ENCODE data around the gene ALS2CL.
A peak's percentile ranks its signal among the peaks of the same experiment; 100 is the strongest.

The ALS2CL gene

GRCh38 chr3:46662771-46663551 lies 30.5 kb downstream of the ALS2CL start:
- Histone ChIP-seq H3K4me2 (ENCODE audit: insufficient read depth, low read length) (no peak overlapping the region), H3K4me3 (ENCODE audit: low read depth in 1 of 2, low read length in 2 of 2) (no peak overlapping the region)
- TF ChIP-seq CTCF (IDR thresholded peaks at IDR 0.05; ENCODE audit: borderline replicate concordance, extremely low read depth, low read length, poor library complexity, severe bottlenecking) (no peak), EZH2 (IDR thresholded peaks at IDR 0.05; ENCODE audit: borderline replicate concordance, low read depth, low read length, severe bottlenecking) (no peak)

GRCh38 chr3:46661776-46662766 lies 31.4 kb downstream of the ALS2CL start:
- Histone ChIP-seq H3K79me2 (ENCODE audit: insufficient read depth, low read length) (no peaks in the 10 kb centered on the region), H3K27me3 (ENCODE audit: insufficient read depth, low read length, poor library complexity) (no peaks in the 10 kb centered on the region), H4K20me1 (ENCODE audit: insufficient read depth, low read length) (no peaks in the 10 kb centered on the region), H3K4me2 (ENCODE audit: insufficient read depth, low read length) (no peak overlapping the region), H3K9me3 (ENCODE audit: insufficient read depth, low read length, severe bottlenecking) (no peaks in the 10 kb centered on the region), H3K36me3 (ENCODE audit: insufficient read depth, low read length) (no peaks in the 10 kb centered on the region), H2AFZ (ENCODE audit: low read depth, low read length) (no peak overlapping the region), H3K9ac (ENCODE audit: low read depth, low read length) (no peak overlapping the region), H3K27ac (ENCODE audit: low read length) (no peak overlapping the region), H3K4me3 (ENCODE audit: low read depth in 1 of 2, low read length in 2 of 2) (no peak overlapping the region), H3K4me1 (ENCODE audit: insufficient read depth, low read length) (no peaks in the 10 kb centered on the region)
- ATAC-seq (ENCODE audit: insufficient read depth, low read depth), result no peak
- TF ChIP-seq CTCF (IDR thresholded peaks at IDR 0.05; ENCODE audit: borderline replicate concordance, extremely low read depth, low read length, poor library complexity, severe bottlenecking) (no peak), EZH2 (IDR thresholded peaks at IDR 0.05; ENCODE audit: borderline replicate concordance, low read depth, low read length, severe bottlenecking) (no peak)
- peak; percentile 1 for DNase-seq

More at GRCh38 chr3:46662771-46663551, 30.5 kb downstream of the ALS2CL start:
- H4K20me1 ChIP-seq (ENCODE audit: insufficient read depth, low read length), result no peaks in the 10 kb centered on the region
- H3K27me3 ChIP-seq (ENCODE audit: insufficient read depth, low read length, poor library complexity), result no peaks in the 10 kb centered on the region
- H3K36me3 ChIP-seq (ENCODE audit: insufficient read depth, low read length), result no peaks in the 10 kb centered on the region
- peak; percentile 2 for DNase-seq
- no peak overlapping the region for H3K9ac ChIP-seq (ENCODE audit: low read depth, low read length)
- ATAC-seq (ENCODE audit: insufficient read depth, low read depth), result no peak
- H3K79me2 ChIP-seq (ENCODE audit: insufficient read depth, low read length), result no peaks in the 10 kb centered on the region
- H2AFZ ChIP-seq (ENCODE audit: low read depth, low read length), result no peak overlapping the region
- H3K4me1 ChIP-seq (ENCODE audit: insufficient read depth, low read length), result no peaks in the 10 kb centered on the region
- H3K27ac ChIP-seq (ENCODE audit: low read length), result no peak overlapping the region
- H3K9me3 ChIP-seq (ENCODE audit: insufficient read depth, low read length, severe bottlenecking), result no peaks in the 10 kb centered on the region

GRCh38 chr3:46660543-46661523 lies 32.6 kb downstream of the ALS2CL start:
- no peak for DNase-seq
- Histone ChIP-seq H3K27me3 (ENCODE audit: insufficient read depth, low read length, poor library complexity) (no peaks in the 10 kb centered on the region), H3K9ac (ENCODE audit: low read depth, low read length) (no peak overlapping the region)

More at GRCh38 chr3:46660543-46661523, 32.6 kb downstream of the ALS2CL start:
- ATAC-seq (ENCODE audit: insufficient read depth, low read depth), result no peak
- H3K4me1 ChIP-seq (ENCODE audit: insufficient read depth, low read length), result no peaks in the 10 kb centered on the region
- H3K4me3 ChIP-seq (ENCODE audit: low read depth in 1 of 2, low read length in 2 of 2), result no peak overlapping the region
- no peak overlapping the region for H2AFZ ChIP-seq (ENCODE audit: low read depth, low read length)
- H3K4me2 ChIP-seq (ENCODE audit: insufficient read depth, low read length), result no peak overlapping the region
- peak; percentile 27 for TF ChIP-seq CTCF (IDR thresholded peaks at IDR 0.05; ENCODE audit: borderline replicate concordance, extremely low read depth, low read length, poor library complexity, severe bottlenecking)
- no peak for TF ChIP-seq EZH2 (IDR thresholded peaks at IDR 0.05; ENCODE audit: borderline replicate concordance, low read depth, low read length, severe bottlenecking)
- no peak overlapping the region for H3K27ac ChIP-seq (ENCODE audit: low read length)
- no peaks in the 10 kb centered on the region for H3K9me3 ChIP-seq (ENCODE audit: insufficient read depth, low read length, severe bottlenecking)
- H3K79me2 ChIP-seq (ENCODE audit: insufficient read depth, low read length), result no peaks in the 10 kb centered on the region
- H3K36me3 ChIP-seq (ENCODE audit: insufficient read depth, low read length), result no peaks in the 10 kb centered on the region
- no peaks in the 10 kb centered on the region for H4K20me1 ChIP-seq (ENCODE audit: insufficient read depth, low read length)
